Measurements from ENCODE around the gene CCDC197. TPM values are rescaled to one million over a fixed set of nuclear protein-coding genes. Genes with fewer than 3 reads are reported as not detected.

CCDC197 gene
- total RNA-seq, 2 donors from 2014 or later = not detected

DNA sequence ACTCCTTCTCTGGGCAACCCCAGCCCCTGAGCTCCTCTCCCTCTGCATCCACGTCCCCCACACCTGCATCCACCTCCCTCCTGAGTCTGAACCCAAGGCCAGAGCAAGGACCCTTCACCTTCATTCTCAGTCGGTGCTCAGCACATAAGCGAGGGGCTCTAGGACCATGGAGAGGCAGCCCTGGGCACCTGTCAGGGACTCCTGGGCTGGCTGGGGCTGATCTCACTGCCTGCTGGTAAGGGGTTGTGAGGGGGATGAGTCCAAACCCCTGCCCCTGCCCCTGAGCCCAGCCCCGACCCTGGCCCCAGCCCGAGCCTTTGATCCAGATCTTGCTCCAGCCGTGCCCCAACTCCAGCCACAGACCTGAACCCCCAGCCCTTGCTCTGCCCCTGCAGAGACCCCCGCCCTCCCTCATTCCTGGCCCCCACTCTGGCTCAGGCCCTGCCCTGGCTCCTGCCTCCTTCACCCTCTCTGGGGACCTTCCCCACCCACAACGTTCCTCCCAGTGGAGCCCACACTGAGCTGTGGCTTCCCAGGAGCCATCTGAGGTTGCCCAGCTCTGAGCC lies 888 bp upstream of the CCDC197 start:
- Histone ChIP-seq H3K4me3 (ENCODE audit: low read length) (no peak overlapping the region), H3K9ac (ENCODE audit: extremely low read depth, low read length, poor library complexity, severe bottlenecking) (no peak overlapping the region), H3K4me1 (ENCODE audit: control insufficient read depth, insufficient read depth, low read length) (no peaks in the 10 kb centered on the region), H3K9me3 (ENCODE audit: control insufficient read depth, low read length) (no peaks in the 10 kb centered on the region), H3K36me3 (ENCODE audit: control insufficient read depth, insufficient read depth, low read length) (no peaks in the 10 kb centered on the region), H3K27me3 (ENCODE audit: control insufficient read depth, insufficient read depth, low read length, poor library complexity, severe bottlenecking) (peaks cover 12% of the 10 kb centered on the region), H3K27ac (ENCODE audit: low read depth, low read length) (no peak overlapping the region)
- H3K9me3 Mint-ChIP-seq = no peaks in the 10 kb centered on the region
- no peak for DNase-seq
- H3K27me3 Mint-ChIP-seq (ENCODE audit: insufficient read depth) = peaks cover 21% of the 10 kb centered on the region
- no peak overlapping the region for H3K27ac Mint-ChIP-seq
- no peaks in the 10 kb centered on the region for H3K36me3 Mint-ChIP-seq (ENCODE audit: low read depth)
- no peak overlapping the region for H3K4me3 Mint-ChIP-seq
- no peak for TF ChIP-seq CTCF (conservative IDR thresholded peaks at IDR 0.05)
- 83 to 100% methylated on average over 1 to 8 of the region's 8 CpGs for WGBS, 2 experiments (ENCODE audit: insufficient coverage in 1 of 2, insufficient read length in 1 of 2)
- H3K4me1 Mint-ChIP-seq = peaks cover 2% of the 10 kb centered on the region

DNA sequence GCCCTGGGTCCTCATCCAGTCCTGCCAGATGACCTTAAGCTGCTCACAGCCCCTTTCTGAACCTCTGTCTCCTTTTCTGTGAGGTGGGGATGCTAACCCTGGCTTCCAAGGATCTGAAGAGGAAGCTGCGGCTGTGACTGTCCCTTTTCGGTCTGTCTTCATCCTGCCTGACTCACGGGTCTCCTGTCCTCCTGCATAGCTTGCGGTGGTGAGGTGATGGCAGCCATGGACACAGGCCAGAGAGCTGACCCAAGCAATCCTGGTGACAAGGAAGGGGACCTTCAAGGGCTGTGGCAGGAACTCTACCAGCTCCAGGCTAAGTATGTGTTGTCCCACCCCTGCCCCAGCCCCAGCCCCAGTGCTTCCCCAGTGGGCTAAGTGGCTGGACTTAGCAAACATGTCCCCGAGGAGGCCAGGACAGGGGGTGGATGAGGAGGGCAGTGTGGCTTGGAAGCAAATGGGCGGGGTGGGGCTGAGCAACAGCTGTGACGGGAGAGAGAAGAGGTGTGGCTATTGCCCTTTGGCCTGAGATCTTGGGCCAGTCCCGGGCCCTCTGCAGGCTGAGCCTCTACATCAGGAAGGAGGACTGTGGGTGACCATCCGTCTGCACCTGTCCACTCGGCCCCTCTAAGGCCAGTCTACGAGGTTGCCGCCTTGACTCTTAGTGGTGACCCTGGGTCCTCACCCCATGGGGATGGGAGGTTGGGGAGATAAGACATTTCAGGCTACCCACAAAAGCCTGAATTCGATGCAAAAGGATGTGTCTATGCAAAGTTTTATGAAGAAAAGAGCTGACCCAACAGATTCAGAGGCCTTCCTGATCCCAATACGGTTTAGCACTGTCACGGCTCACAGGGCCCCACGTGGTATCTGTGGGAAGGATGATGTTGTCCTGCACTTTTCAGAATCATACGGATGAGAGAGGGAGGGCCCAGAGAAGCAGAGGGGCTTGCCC lies 1.1 kb downstream of the CCDC197 start:
- H3K9me3 Mint-ChIP-seq = no peaks in the 10 kb centered on the region
- Histone ChIP-seq H3K27ac (ENCODE audit: low read depth, low read length) (no peak overlapping the region), H3K4me1 (ENCODE audit: control insufficient read depth, insufficient read depth, low read length) (no peaks in the 10 kb centered on the region), H3K36me3 (ENCODE audit: control insufficient read depth, insufficient read depth, low read length) (no peaks in the 10 kb centered on the region), H3K4me3 (ENCODE audit: low read length) (no peak overlapping the region), H3K9me3 (ENCODE audit: control insufficient read depth, low read length) (no peaks in the 10 kb centered on the region), H3K9ac (ENCODE audit: extremely low read depth, low read length, poor library complexity, severe bottlenecking) (no peak overlapping the region), H3K27me3 (ENCODE audit: control insufficient read depth, insufficient read depth, low read length, poor library complexity, severe bottlenecking) (peaks cover 7% of the 10 kb centered on the region)
- no peak for DNase-seq
- H3K27me3 Mint-ChIP-seq (ENCODE audit: insufficient read depth) = peaks cover 22% of the 10 kb centered on the region
- H3K36me3 Mint-ChIP-seq (ENCODE audit: low read depth) = no peaks in the 10 kb centered on the region
- TF ChIP-seq CTCF (conservative IDR thresholded peaks at IDR 0.05) = no peak
- WGBS, 2 experiments (ENCODE audit: insufficient coverage in 1 of 2, insufficient read length in 1 of 2) = 90 to 92% methylated on average over 7 to 17 of the region's 17 CpGs
- no peak overlapping the region for H3K4me3 Mint-ChIP-seq
- H3K4me1 Mint-ChIP-seq = peaks cover 4% of the 10 kb centered on the region
- H3K27ac Mint-ChIP-seq = no peak overlapping the region

- WGBS, 2 experiments (ENCODE audit: insufficient coverage in 1 of 2, insufficient read length in 1 of 2) = 87 to 91% methylated on average over 7 of the region's 7 CpGs
- no peak overlapping the region for H3K4me3 Mint-ChIP-seq
Measured at GRCh38 chr14:93998871-93999403, 1.8 kb downstream of the CCDC197 start.

More at GRCh38 chr14:93998871-93999403, 1.8 kb downstream of the CCDC197 start:
- Mint-ChIP-seq H3K4me1 (peaks cover 4% of the 10 kb centered on the region), H3K36me3 (ENCODE audit: low read depth) (no peaks in the 10 kb centered on the region), H3K27ac (no peak overlapping the region), H3K27me3 (ENCODE audit: insufficient read depth) (peaks cover 22% of the 10 kb centered on the region), H3K9me3 (no peaks in the 10 kb centered on the region)
- no peak overlapping the region for H3K9ac ChIP-seq (ENCODE audit: extremely low read depth, low read length, poor library complexity, severe bottlenecking)
- H3K27me3 ChIP-seq (ENCODE audit: control insufficient read depth, insufficient read depth, low read length, poor library complexity, severe bottlenecking) = peaks cover 7% of the 10 kb centered on the region
- H3K36me3 ChIP-seq (ENCODE audit: control insufficient read depth, insufficient read depth, low read length) = no peaks in the 10 kb centered on the region
- no peak overlapping the region for H3K4me3 ChIP-seq (ENCODE audit: low read length)
- no peak overlapping the region for H3K27ac ChIP-seq (ENCODE audit: low read depth, low read length)
- TF ChIP-seq CTCF (conservative IDR thresholded peaks at IDR 0.05) = no peak
- DNase-seq = no peak
- H3K4me1 ChIP-seq (ENCODE audit: control insufficient read depth, insufficient read depth, low read length) = no peaks in the 10 kb centered on the region
- no peaks in the 10 kb centered on the region for H3K9me3 ChIP-seq (ENCODE audit: control insufficient read depth, low read length)
